ENCODE data around the gene CALCOCO1. TPM values are rescaled to one million over a fixed set of nuclear protein-coding genes. Genes with fewer than 3 reads are reported as not detected.

The CALCOCO1 gene
- total RNA-seq, 1 donor from 2014 or later: 35.3 TPM

GRCh38 chr12:53717319-53717718, 9.9 kb downstream of the CALCOCO1 start:
- no peaks in the 10 kb centered on the region for H3K27me3 ChIP-seq (ENCODE audit: control insufficient read depth, insufficient read depth, low read length)
- DNase-seq (ENCODE audit: low read depth) (no peak), FAIRE-seq (no peak)
- peaks cover 20% of the 10 kb centered on the region for H3K36me3 ChIP-seq (ENCODE audit: control insufficient read depth, insufficient read depth, low read length)
- no peak for TF ChIP-seq CTCF (IDR thresholded peaks at IDR 0.05; ENCODE audit: insufficient read depth, low read length, severe bottlenecking)
- no peak overlapping the region for H3K4me3 ChIP-seq (ENCODE audit: low read depth, low read length)

- peak; percentile 66 for FAIRE-seq
- Histone ChIP-seq H3K4me3 (ENCODE audit: low read depth, low read length) (no peak overlapping the region), H3K27me3 (ENCODE audit: control insufficient read depth, insufficient read depth, low read length) (no peaks in the 10 kb centered on the region), H3K36me3 (ENCODE audit: control insufficient read depth, insufficient read depth, low read length) (peaks cover 13% of the 10 kb centered on the region)
- no peak for TF ChIP-seq CTCF (IDR thresholded peaks at IDR 0.05; ENCODE audit: insufficient read depth, low read length, severe bottlenecking)
- no peak for DNase-seq (ENCODE audit: low read depth)
Observed at GRCh38 chr12:53714004-53714403, 13.2 kb downstream of the CALCOCO1 start.

- FAIRE-seq (no peak), DNase-seq (ENCODE audit: low read depth) (no peak)
- H3K27me3 ChIP-seq (ENCODE audit: control insufficient read depth, insufficient read depth, low read length): no peaks in the 10 kb centered on the region
- peaks cover 13% of the 10 kb centered on the region for H3K36me3 ChIP-seq (ENCODE audit: control insufficient read depth, insufficient read depth, low read length)
- H3K4me3 ChIP-seq (ENCODE audit: low read depth, low read length): no peak overlapping the region
- TF ChIP-seq CTCF (IDR thresholded peaks at IDR 0.05; ENCODE audit: insufficient read depth, low read length, severe bottlenecking): no peak
Observed at GRCh38 chr12:53713516-53713915, 13.7 kb downstream of the CALCOCO1 start.

GRCh38 chr12:53712059-53712643, 15.1 kb downstream of the CALCOCO1 start:
- FAIRE-seq (no peak), DNase-seq (ENCODE audit: low read depth) (no peak)
- Histone ChIP-seq H3K36me3 (ENCODE audit: control insufficient read depth, insufficient read depth, low read length) (peaks cover 13% of the 10 kb centered on the region), H3K27me3 (ENCODE audit: control insufficient read depth, insufficient read depth, low read length) (peaks cover 2% of the 10 kb centered on the region), H3K4me3 (ENCODE audit: low read depth, low read length) (no peak overlapping the region)
- no peak for TF ChIP-seq CTCF (IDR thresholded peaks at IDR 0.05; ENCODE audit: insufficient read depth, low read length, severe bottlenecking)

GRCh38 chr12:53710091-53710490, 17.2 kb downstream of the CALCOCO1 start:
- no peak for TF ChIP-seq CTCF (IDR thresholded peaks at IDR 0.05; ENCODE audit: insufficient read depth, low read length, severe bottlenecking)
- Histone ChIP-seq H3K27me3 (ENCODE audit: control insufficient read depth, insufficient read depth, low read length) (peaks cover 2% of the 10 kb centered on the region), H3K36me3 (ENCODE audit: control insufficient read depth, insufficient read depth, low read length) (peaks cover 6% of the 10 kb centered on the region), H3K4me3 (ENCODE audit: low read depth, low read length) (no peak overlapping the region)
- FAIRE-seq (no peak), DNase-seq (ENCODE audit: low read depth) (no peak)

GRCh38 chr12:53709671-53710070, 17.6 kb downstream of the CALCOCO1 start:
- DNase-seq (ENCODE audit: low read depth) (no peak), FAIRE-seq (no peak)
- Histone ChIP-seq H3K36me3 (ENCODE audit: control insufficient read depth, insufficient read depth, low read length) (peaks cover 4% of the 10 kb centered on the region), H3K27me3 (ENCODE audit: control insufficient read depth, insufficient read depth, low read length) (peaks cover 2% of the 10 kb centered on the region), H3K4me3 (ENCODE audit: low read depth, low read length) (no peak overlapping the region)
- TF ChIP-seq CTCF (IDR thresholded peaks at IDR 0.05; ENCODE audit: insufficient read depth, low read length, severe bottlenecking): no peak
